HG02840 (cell line): ENCODE data around the gene ANKRD33B.
"Not testable (repeated sequence)": the region's sequence is repeated elsewhere in the genome, so short reads cannot be mapped to it uniquely, and the experiment has no call there.

Experiments used
- ATAC-seq: cut with Tn5 transposase; IDR thresholded peaks from one replicate; pipeline ENCODE4 v1.9.1; 2021; ENCODE audit warnings: mild to moderate bottlenecking, moderate library complexity, moderate number of reproducible peaks; ENCODE audit not compliant: unreplicated experiment, low FRiP score

The ANKRD33B gene

DNA sequence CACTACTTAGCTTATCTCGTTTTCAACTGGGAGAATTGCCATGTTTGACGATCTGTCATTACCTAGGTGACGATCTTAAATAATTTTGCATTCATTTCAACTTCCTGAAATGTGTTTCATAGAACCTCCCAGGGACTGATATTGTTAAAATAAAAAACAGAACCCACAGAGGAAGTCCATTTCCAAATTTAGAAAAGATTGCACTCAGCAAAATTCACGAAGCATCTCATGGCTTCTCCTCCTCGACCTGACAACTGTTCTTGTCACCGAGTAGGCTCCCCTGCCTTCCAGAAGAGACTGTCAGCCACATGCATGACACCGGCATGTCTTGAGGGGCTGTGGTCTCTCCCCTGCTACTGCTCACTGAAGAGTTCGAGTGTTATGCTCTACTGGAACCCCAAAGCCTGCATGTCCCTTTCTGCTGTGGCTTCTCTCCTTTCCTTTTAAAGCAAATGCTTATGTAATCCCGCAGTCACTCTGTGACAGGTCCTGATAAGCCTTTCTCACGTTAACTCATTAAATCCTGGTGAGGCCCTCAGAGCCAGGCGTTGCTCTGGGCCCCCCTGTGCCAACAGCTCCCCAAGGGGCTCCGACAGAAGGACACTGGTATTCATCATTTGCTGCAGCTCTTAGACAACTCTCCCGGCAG, 26.8 kb upstream of the ANKRD33B start:
- ATAC-seq = no peak

GRCh38 chr5:10537624-10538023, 26.2 kb upstream of the ANKRD33B start:
- ATAC-seq = no peak

DNA sequence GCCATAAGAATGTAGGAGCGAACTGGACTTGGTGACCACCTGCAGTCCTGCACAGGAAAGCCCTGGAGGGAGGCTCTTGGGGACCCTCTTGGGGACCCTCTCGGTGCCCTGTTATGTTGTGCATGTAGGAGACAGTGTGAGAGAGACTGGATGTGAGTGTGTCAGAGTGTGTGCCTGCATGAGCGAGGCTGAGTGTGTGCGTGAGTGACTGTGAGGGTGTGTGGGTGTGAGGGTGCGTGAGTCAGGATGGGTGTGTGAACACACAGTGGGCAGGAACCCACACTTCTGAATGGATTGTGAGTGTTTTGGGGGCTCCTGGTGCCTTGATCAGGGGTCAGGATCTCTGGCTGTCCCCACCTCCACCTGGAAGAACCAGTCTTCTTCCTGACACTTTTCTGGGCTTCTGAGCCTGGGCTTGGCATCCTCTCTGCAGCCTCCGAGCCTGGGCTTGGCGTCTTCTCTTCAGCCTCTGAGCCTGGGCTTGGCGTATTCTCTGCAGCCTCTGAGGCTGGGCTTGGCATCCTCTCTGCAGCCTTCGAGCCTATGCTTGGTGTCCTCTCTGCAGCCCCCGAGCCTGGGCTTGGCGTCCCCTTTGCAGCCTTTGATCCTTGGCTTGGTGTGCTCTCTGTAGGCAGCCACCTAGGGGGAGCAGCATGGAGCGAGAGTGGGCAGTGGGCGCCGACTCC, 25.6 kb upstream of the ANKRD33B start:
- no peak for ATAC-seq

- no peak for ATAC-seq
Observed at GRCh38 chr5:10538789-10539686, 24.8 kb upstream of the ANKRD33B start.

- no peak for ATAC-seq
Observed at GRCh38 chr5:10539687-10539998, 24.2 kb upstream of the ANKRD33B start.

DNA sequence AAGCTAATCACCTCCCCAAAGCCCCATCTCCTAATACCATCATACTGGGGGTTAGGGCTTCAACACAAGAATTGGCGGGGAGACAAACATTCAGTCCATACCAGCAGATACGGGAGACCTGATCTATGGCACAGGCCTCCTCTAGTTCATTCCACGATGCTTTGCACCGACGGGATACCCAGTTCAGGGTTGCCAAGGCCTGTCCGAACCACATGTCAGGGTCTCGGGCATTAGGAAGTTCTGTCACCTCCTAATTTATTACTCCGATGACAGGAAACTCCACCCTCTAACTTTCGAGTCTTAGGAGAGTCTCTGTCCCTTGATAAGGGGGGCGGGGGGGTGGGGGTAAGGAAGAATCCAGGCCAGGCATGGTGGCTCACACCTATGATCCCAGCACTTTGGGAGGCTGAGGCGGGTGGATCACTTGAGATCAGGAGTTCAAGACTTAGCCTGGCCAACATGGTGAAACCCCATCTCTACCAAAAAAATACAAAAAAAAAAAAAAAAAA, 23.8 kb upstream of the ANKRD33B start:
- ATAC-seq = no peak

DNA sequence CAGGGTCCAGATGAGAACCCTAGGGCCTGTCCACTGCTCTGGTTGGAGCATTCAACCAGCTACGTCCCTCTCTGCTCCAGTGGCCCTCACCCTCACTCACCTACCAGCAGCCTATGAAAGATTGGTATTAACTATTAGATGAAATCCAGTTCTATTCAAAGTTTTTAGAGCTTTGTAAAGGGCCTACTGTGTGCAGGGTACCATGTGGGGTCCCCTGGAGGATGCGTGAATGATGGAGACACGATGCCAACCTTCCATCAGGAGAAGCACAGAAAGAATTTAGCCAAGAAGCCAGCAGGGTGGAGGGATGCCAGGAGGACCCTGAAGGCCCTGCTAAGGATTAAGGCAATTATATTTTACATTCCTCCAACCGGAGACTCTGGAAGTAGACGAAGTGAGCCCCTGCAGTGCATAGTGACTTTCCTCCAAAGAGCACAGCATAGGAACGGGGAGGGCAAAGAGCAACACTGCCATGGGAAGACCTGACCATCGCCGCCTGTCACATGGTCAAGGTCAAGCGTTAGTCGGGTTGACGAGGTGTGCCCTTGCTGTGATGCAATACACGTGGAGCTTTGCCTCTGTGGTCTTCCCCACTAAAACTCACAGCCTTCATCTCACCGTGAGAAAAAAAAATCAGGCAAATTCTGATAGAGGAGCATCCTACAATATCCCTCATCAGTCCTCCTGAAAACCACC, 22.8 kb upstream of the ANKRD33B start:
- ATAC-seq = no peak

DNA sequence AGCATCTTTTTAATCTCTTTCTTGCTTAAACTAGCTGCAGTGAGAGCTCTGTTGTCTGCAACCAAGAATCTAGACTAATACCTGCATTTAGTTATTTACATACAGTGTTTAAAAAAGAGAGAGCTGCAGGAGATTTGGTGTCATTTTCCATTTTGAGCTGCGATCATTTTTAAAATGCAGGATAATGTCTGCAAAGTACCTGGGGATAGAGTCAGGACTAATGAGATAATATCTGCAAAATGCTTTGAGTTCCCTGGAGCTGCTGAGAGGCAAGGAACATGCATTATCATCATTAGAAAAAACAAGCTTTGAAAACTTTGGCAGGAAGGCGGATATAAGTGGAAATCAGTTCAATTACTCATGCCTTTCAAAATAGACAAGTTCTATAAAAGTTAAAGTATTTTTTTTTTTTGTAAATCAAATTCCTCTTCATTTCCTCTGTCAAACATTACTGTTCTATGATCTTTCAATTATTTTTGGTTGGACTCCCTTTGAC, 21.8 kb upstream of the ANKRD33B start:
- ATAC-seq = no peak

GRCh38 chr5:10543585-10544040, 20.3 kb upstream of the ANKRD33B start:
- ATAC-seq = no peak

DNA sequence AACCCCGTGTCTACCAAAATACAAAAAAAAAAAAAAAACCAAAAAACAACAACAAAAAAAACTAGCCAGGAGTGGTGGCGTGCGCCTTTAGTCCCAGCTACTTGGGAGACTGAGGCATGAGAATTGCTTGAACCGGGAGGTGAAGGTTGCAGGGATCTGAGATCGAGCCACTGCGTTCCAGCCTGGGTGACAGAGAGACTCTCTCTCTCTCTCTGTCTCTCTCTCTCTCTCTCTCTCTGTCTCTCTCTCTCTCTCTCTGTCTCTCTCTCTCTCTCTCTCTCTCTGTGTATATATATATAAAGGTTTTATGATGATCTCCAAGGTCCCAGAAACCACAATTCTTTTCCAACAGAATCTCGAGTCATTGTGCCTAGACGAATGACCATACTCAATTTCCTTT, 18.8 kb upstream of the ANKRD33B start:
- no peak for ATAC-seq

DNA sequence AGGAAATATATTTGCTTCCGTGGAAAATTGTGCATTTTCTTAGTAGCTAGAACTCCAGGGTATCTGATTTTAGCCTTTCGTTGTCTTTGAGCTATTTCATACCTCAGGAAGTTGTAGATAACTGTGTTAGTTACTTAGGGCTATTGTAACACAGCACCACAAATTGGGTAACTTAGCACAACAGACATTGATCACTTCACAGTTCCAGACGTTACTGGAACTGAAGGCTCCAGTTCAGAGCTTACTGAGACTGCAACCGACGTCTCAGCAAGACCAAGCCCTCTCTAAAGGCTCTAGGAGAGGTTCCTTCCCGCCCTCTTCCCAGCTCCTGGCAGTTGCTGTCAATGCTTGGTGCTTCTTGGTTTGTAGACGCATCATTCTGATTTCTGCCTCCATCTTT, 17.7 kb upstream of the ANKRD33B start:
- ATAC-seq = no peak

- no peak for ATAC-seq
Observed at GRCh38 chr5:10548418-10549122, 15.3 kb upstream of the ANKRD33B start.

GRCh38 chr5:10549123-10549514, 14.8 kb upstream of the ANKRD33B start:
- ATAC-seq = not testable (repeated sequence)

DNA sequence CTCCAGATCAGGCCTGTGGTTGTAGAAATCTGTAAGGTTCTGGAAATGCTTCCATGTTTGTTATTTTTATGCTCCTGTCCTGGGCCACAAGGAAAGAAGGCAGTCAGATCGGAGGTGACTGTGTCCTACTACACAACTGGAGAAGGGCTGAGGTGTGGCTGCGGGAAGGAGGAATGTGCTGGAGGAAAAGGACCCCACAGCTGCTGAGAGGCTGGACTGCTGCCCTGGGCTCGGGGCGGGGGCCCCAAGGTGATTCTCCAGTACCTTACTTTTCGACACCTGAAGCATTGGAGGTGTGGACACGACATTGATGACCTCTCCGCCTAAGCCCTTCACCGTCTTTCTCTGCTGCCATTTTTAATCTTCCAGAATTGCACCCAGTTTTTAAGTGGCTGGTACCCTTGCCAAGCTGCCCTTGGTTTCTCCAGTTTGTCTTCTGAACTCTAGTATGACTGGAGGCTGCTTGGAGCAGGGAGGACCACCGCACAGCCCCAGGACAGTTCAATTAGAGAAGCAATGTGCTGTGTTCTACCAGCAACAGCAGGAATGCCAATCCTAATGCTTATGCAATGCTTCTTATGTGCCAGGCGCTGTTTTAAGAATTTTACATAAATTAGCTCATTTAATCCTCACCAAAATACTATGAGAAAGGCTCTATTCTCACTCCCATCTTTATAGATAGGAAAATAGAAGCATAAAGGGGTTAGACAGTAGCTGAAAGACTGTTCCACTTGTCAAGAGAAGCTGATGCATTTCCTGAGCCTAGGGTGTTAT, 13.5 kb upstream of the ANKRD33B start:
- ATAC-seq = no peak

DNA sequence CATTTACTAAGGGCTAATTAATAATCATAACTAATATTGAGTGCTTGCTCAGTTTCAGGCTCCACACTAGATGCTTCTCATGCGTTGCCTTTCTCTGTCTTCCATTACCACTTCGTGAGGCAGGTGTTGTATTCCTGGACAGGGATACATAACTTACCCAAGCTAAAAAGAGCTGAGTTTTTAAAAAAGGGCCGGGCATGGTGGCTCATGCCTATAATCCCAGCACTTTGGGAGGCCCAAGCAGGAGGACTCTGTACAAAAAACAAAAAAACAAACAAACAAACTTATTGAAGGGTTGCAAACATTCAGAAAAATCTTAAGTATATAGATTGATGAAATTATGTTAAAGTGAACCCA, 12.1 kb upstream of the ANKRD33B start:
- ATAC-seq = no peak

DNA sequence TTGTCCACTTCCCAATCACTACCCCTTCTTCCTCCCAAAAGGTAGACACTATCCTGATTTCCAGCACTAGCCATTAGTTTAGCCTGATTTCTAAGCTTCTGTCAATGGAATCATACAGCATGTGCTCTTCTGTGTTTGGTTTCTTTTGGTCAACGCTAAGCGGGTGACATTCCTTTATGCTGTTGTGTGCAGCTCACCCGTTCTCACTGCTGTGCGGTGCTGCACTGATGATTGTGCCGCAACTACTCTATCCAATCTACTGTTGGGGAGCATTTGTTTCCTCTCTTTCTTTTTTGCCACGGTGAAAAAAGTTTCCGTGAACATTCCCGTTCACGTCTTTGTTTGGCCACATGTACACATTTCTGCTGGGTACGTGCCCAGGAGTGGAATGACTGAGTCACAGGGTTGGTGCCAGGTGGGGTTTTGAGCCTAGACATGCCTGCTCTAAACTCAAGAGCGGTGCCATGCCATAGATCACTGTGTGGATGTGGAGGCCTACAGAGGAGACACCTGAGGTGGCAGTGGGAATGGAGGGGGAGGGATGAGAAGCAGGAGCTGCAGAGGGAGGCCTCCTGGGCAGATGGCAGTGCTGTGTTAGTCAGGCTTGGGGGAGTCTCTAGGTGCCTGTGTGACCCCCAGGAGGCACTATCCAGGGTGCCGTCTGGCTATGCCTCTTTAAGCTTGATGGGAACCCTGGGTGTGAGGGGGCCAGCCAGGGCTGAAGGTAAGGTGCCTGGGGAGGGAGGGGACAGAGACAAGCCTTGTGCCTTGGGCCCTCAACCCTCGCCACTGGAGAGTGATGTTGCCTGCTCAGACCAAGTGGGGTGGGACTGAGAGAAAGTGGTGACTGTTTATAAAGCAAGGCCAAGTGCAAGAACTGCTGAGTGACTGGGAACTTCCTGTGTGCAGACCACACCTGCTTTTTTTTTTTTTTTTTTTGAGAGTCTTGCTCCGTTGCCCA, 11.4 kb upstream of the ANKRD33B start:
- ATAC-seq = no peak

DNA sequence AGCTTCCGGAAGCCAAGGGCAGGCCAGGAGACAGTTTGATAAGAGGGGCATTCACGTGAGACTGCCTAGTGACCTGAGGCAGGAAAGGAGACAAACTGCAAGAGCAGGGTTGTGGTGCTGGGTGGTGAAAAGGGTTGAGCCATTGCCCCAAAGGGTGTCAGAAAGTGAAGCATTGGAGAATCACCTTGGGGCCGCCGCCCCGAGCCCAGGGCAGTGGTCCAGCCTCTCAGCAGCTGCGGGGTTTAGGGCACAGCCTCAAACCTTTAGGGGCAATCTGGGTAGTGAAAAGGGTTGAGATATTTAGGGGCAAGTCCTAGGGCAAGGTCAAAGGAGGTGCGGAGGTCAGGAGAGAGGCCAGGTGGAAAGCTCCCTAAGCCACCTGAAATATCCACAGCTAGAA, 10.4 kb upstream of the ANKRD33B start:
- no peak for ATAC-seq

- ATAC-seq = no peak
Observed at GRCh38 chr5:10555277-10555684, 8.6 kb upstream of the ANKRD33B start.
